ENCODE results near the gene TBC1D25.

TBC1D25 gene

GRCh38 chrX:48590203-48591103 is 50.9 kb downstream of the TBC1D25 start:
- H3K4me3 ChIP-seq (ENCODE audit: low read depth, low read length) = no peak overlapping the region
- DNase-seq (ENCODE audit: low read depth) = peak; percentile 71
- no peak for TF ChIP-seq CTCF (conservative IDR thresholded peaks at IDR 0.05; ENCODE audit: low read depth, low read length)

GRCh38 chrX:48591255-48591791 is 51.8 kb downstream of the TBC1D25 start:
- peak; percentile 89 for DNase-seq (ENCODE audit: low read depth)
- no peak overlapping the region for H3K4me3 ChIP-seq (ENCODE audit: low read depth, low read length)
- peak; percentile 55 for TF ChIP-seq CTCF (conservative IDR thresholded peaks at IDR 0.05; ENCODE audit: low read depth, low read length)

GRCh38 chrX:48592971-48593370 is 53.5 kb downstream of the TBC1D25 start:
- no peak for DNase-seq (ENCODE audit: low read depth)
- H3K4me3 ChIP-seq (ENCODE audit: low read depth, low read length) = no peak overlapping the region
- TF ChIP-seq CTCF (conservative IDR thresholded peaks at IDR 0.05; ENCODE audit: low read depth, low read length) = no peak

- H3K4me3 ChIP-seq (ENCODE audit: low read depth, low read length) = no peak overlapping the region
- no peak for TF ChIP-seq CTCF (conservative IDR thresholded peaks at IDR 0.05; ENCODE audit: low read depth, low read length)
- DNase-seq (ENCODE audit: low read depth) = no peak
These were observed 56.4 kb downstream of the TBC1D25 start for GRCh38 chrX:48595929-48596328.

GRCh38 chrX:48597353-48598264 is 58.1 kb downstream of the TBC1D25 start, which contains the start of gene WDR13:
Gene WDR13, plus strand, starts transcription at chrX:48597492. Its CDS starts 505 bp downstream, at chrX:48597997.
- peak; percentile 98 for DNase-seq (ENCODE audit: low read depth)
- TF ChIP-seq CTCF (conservative IDR thresholded peaks at IDR 0.05; ENCODE audit: low read depth, low read length) = no peak
- peak within 1 kb of the TSS; percentile 68 for H3K4me3 ChIP-seq (ENCODE audit: low read depth, low read length)

- TF ChIP-seq CTCF (conservative IDR thresholded peaks at IDR 0.05; ENCODE audit: low read depth, low read length) = no peak
- peak overlapping the region; percentile 68 for H3K4me3 ChIP-seq (ENCODE audit: low read depth, low read length)
These were observed 59.1 kb downstream of the TBC1D25 start for GRCh38 chrX:48598614-48599013.

More at GRCh38 chrX:48598614-48599013, 59.1 kb downstream of the TBC1D25 start:
- DNase-seq (ENCODE audit: low read depth) = no peak
